ENCODE data around the gene ATP5PO. TPM values are rescaled to one million over a fixed set of nuclear protein-coding genes. Genes with fewer than 3 reads are reported as not detected.

Gene ATP5PO
- total RNA-seq, 1 experiment from 2014 or later, result 232 TPM

- Mint-ChIP-seq H3K36me3 (ENCODE audit: insufficient read depth, unreplicated experiment) (peaks cover 76% of the 10 kb centered on the region), H3K4me1 (ENCODE audit: low read depth, unreplicated experiment) (no peaks in the 10 kb centered on the region), H3K9me3 (ENCODE audit: unreplicated experiment) (no peaks in the 10 kb centered on the region), H3K27ac (ENCODE audit: unreplicated experiment) (no peak overlapping the region), H3K27me3 (ENCODE audit: insufficient read depth, unreplicated experiment) (no peaks in the 10 kb centered on the region), H3K4me3 (ENCODE audit: unreplicated experiment) (no peak overlapping the region)
- ChIA-PET CTCF (no interaction called here), POLR2A (no interaction called here)
- Histone ChIP-seq H3K4me1 (no peaks in the 10 kb centered on the region), H3K9me3 (no peaks in the 10 kb centered on the region), H3K27me3 (replicated peaks; ENCODE audit: control insufficient read depth, insufficient read depth, low read length) (no peaks in the 10 kb centered on the region), H3K4me3 (ENCODE audit: low read depth, low read length) (no peak overlapping the region), H3K36me3 (ENCODE audit: control insufficient read depth, insufficient read depth, low read length) (no peaks in the 10 kb centered on the region)
- intact Hi-C loops (cut with micrococcal nuclease; ENCODE audit: unreplicated experiment), result no loop called here
- BruUV-seq (replicated peaks), result no TSS peak
- DNase-seq, result no peak
- TF ChIP-seq CTCF (IDR thresholded peaks at IDR 0.05; ENCODE audit: insufficient read depth in 1 of 2, low read depth in 1 of 2, low read length in 1 of 2, severe bottlenecking in 1 of 2, unreplicated experiment in 1 of 2), result no peak
Observed at GRCh38 chr21:33904041-33904440, 11.6 kb downstream of the ATP5PO start.

- no TSS peak for BruUV-seq (replicated peaks)
- H3K4me3 Mint-ChIP-seq (ENCODE audit: unreplicated experiment), result no peak overlapping the region
- Histone ChIP-seq H3K27me3 (replicated peaks; ENCODE audit: control insufficient read depth, insufficient read depth, low read length) (no peaks in the 10 kb centered on the region), H3K4me3 (ENCODE audit: low read depth, low read length) (no peak overlapping the region), H3K36me3 (ENCODE audit: control insufficient read depth, insufficient read depth, low read length) (no peaks in the 10 kb centered on the region), H3K4me1 (no peaks in the 10 kb centered on the region), H3K9me3 (no peaks in the 10 kb centered on the region)
- H3K36me3 Mint-ChIP-seq (ENCODE audit: insufficient read depth, unreplicated experiment), result peaks cover 59% of the 10 kb centered on the region
- intact Hi-C loops (cut with micrococcal nuclease; ENCODE audit: unreplicated experiment), result no loop called here
- no peak for TF ChIP-seq CTCF (IDR thresholded peaks at IDR 0.05; ENCODE audit: insufficient read depth in 1 of 2, low read depth in 1 of 2, low read length in 1 of 2, severe bottlenecking in 1 of 2, unreplicated experiment in 1 of 2)
- H3K27me3 Mint-ChIP-seq (ENCODE audit: insufficient read depth, unreplicated experiment), result no peaks in the 10 kb centered on the region
- no peaks in the 10 kb centered on the region for H3K9me3 Mint-ChIP-seq (ENCODE audit: unreplicated experiment)
- CTCF ChIA-PET, result interaction anchor here (0.6 to 1.6 kb wide), 2 partner anchors 119 to 297 kb away, joined by 3 to 6 read pairs; no protein-coding TSS in a partner anchor
- POLR2A ChIA-PET, result no interaction called here
- DNase-seq, result no peak
- no peaks in the 10 kb centered on the region for H3K4me1 Mint-ChIP-seq (ENCODE audit: low read depth, unreplicated experiment)
- no peak overlapping the region for H3K27ac Mint-ChIP-seq (ENCODE audit: unreplicated experiment)
Observed at GRCh38 chr21:33902349-33902748, 13.3 kb downstream of the ATP5PO start.

GRCh38 chr21:33901412-33902288 is 14.0 kb downstream of the ATP5PO start:
- H3K4me3 Mint-ChIP-seq (ENCODE audit: unreplicated experiment), result no peak overlapping the region
- Histone ChIP-seq H3K9me3 (no peaks in the 10 kb centered on the region), H3K27me3 (replicated peaks; ENCODE audit: control insufficient read depth, insufficient read depth, low read length) (no peaks in the 10 kb centered on the region), H3K4me1 (no peaks in the 10 kb centered on the region), H3K36me3 (ENCODE audit: control insufficient read depth, insufficient read depth, low read length) (no peaks in the 10 kb centered on the region), H3K4me3 (ENCODE audit: low read depth, low read length) (no peak overlapping the region)
- no TSS peak for BruUV-seq (replicated peaks)
- no peaks in the 10 kb centered on the region for H3K4me1 Mint-ChIP-seq (ENCODE audit: low read depth, unreplicated experiment)
- TF ChIP-seq CTCF (IDR thresholded peaks at IDR 0.05; ENCODE audit: insufficient read depth in 1 of 2, low read depth in 1 of 2, low read length in 1 of 2, severe bottlenecking in 1 of 2, unreplicated experiment in 1 of 2), result peak; percentile 52 to 53
- ChIA-PET CTCF (interaction anchor here (0.6 to 1.6 kb wide), 2 partner anchors 118 to 296 kb away, joined by 3 to 6 read pairs; no protein-coding TSS in a partner anchor), POLR2A (no interaction called here)
- H3K27ac Mint-ChIP-seq (ENCODE audit: unreplicated experiment), result no peak overlapping the region
- H3K36me3 Mint-ChIP-seq (ENCODE audit: insufficient read depth, unreplicated experiment), result peaks cover 52% of the 10 kb centered on the region
- no peaks in the 10 kb centered on the region for H3K27me3 Mint-ChIP-seq (ENCODE audit: insufficient read depth, unreplicated experiment)
- no peaks in the 10 kb centered on the region for H3K9me3 Mint-ChIP-seq (ENCODE audit: unreplicated experiment)
- DNase-seq, result peak; percentile 50 to 53
- intact Hi-C loops (cut with micrococcal nuclease; ENCODE audit: unreplicated experiment), result no loop called here

Data from Caco-2 (cell line).